Thoracic aorta (tissue), 2 donors: Measurements from ENCODE around the gene GRK3. TPM values are rescaled to one million over a fixed set of nuclear protein-coding genes. Genes with fewer than 3 reads are reported as not detected.
"Not testable (repeated sequence)": the region's sequence is repeated elsewhere in the genome, so short reads cannot be mapped to it uniquely, and the experiment has no call there.

Experiments
- ATAC-seq: fragments of 150-250 bp; one replicate; pipeline ENCODE4 v1.8.0; 2017; ENCODE audit warnings: low read depth; ENCODE audit not compliant: insufficient number of reproducible peaks, low FRiP score
- DNase-seq: peaks from one replicate; pipeline ENCODE4 v3.0.0-alpha.2; 2020; ENCODE audit warnings: low spot score
- H3K27ac ChIP-seq, 2 donors: fragments of 200-600 bp; sonication (generic); 1 replicate in 1 of 2; 2 replicates in 1 of 2; pipeline ENCODE4 v1.5.1; 2016; ENCODE audit warnings: mild to moderate bottlenecking in 2 of 2, moderate library complexity in 2 of 2
- H3K27me3 ChIP-seq: fragments of 200-600 bp; sonication (generic); replicated peaks from 2 replicates; pipeline ENCODE4 v1.6.0; 2016; ENCODE audit warnings: mild to moderate bottlenecking; ENCODE audit not compliant: insufficient read depth
- H3K36me3 ChIP-seq: fragments of 200-600 bp; sonication (generic); one replicate; pipeline ENCODE4 v1.5.1; 2016
- H3K4me1 ChIP-seq, 2 donors: fragments of 200-600 bp; sonication (generic); 1 replicate in 1 of 2; 2 replicates in 1 of 2; pipeline versions ENCODE4 v1.5.1 to v1.6.0; 2016; ENCODE audit warnings: low read depth in 2 of 2, mild to moderate bottlenecking in 1 of 2; ENCODE audit not compliant: control insufficient read depth in 1 of 2
- H3K4me3 ChIP-seq: fragments of 200-600 bp; sonication (generic); 2 replicates; pipeline ENCODE4 v1.5.1; 2016; ENCODE audit warnings: mild to moderate bottlenecking
- H3K9me3 ChIP-seq: fragments of 200-600 bp; sonication (generic); 2 replicates; pipeline ENCODE4 v1.5.1; 2016
- CTCF ChIP-seq: fragments of 200-600 bp; sonication (generic); IDR thresholded peaks from one replicate; pipeline ENCODE4 v1.5.1; 2019; ENCODE audit warnings: antibody characterized with exemption
- total RNA-seq, 2 donors: library from RNA; depleted of rRNA; stranded (reverse); fragments of >200 nt; gene quantifications; one replicate each; pipeline versions ENCODE4 v1.1.0 to v1.2.3, GENCODE V29; 2016

The GRK3 gene
- total RNA-seq, 2 donors from 2014 or later: 4.4 to 4.6 TPM

GRCh38 chr22:25621986-25622385, 57.5 kb downstream of the GRK3 start:
- Histone ChIP-seq H3K4me1 (peaks cover 0 to 1% of the 10 kb centered on the region in 2 donors), H3K27me3 (no peaks in the 10 kb centered on the region), H3K27ac (no peak overlapping the region), H3K9me3 (no peaks in the 10 kb centered on the region), H3K4me3 (no peak overlapping the region), H3K36me3 (no peaks in the 10 kb centered on the region)
- ATAC-seq (no peak), DNase-seq (no peak)
- TF ChIP-seq CTCF: no peak

- no peaks in the 10 kb centered on the region for H3K27me3 ChIP-seq
- H3K4me1 ChIP-seq: peaks cover 0 to 13% of the 10 kb centered on the region in 2 donors
- no peak overlapping the region for H3K27ac ChIP-seq
- DNase-seq (no peak), ATAC-seq (no peak)
- no peak overlapping the region for H3K4me3 ChIP-seq
- no peaks in the 10 kb centered on the region for H3K9me3 ChIP-seq
- TF ChIP-seq CTCF: no peak
- H3K36me3 ChIP-seq: no peaks in the 10 kb centered on the region
These were observed 58.8 kb downstream of the GRK3 start for GRCh38 chr22:25623310-25623734.

GRCh38 chr22:25623851-25624250, 59.4 kb downstream of the GRK3 start:
- Histone ChIP-seq H3K27ac (no peak overlapping the region), H3K9me3 (no peaks in the 10 kb centered on the region), H3K4me1 (peaks cover 0 to 15% of the 10 kb centered on the region in 2 donors), H3K4me3 (no peak overlapping the region), H3K36me3 (no peaks in the 10 kb centered on the region), H3K27me3 (no peaks in the 10 kb centered on the region)
- ATAC-seq: no peak
- no peak for TF ChIP-seq CTCF
- DNase-seq: no peak

GRCh38 chr22:25624476-25624875, 60.0 kb downstream of the GRK3 start:
- no peak overlapping the region for H3K27ac ChIP-seq
- H3K36me3 ChIP-seq: no peaks in the 10 kb centered on the region
- no peak overlapping the region for H3K4me3 ChIP-seq
- no peak for TF ChIP-seq CTCF
- no peaks in the 10 kb centered on the region for H3K9me3 ChIP-seq
- DNase-seq: no peak
- H3K27me3 ChIP-seq: no peaks in the 10 kb centered on the region
- peaks cover 0 to 15% of the 10 kb centered on the region in 2 donors for H3K4me1 ChIP-seq
- no peak for ATAC-seq

GRCh38 chr22:25625747-25626623, 61.5 kb downstream of the GRK3 start:
- not testable (repeated sequence) for H3K27ac ChIP-seq, ATAC-seq, H3K4me3 ChIP-seq, H3K27me3 ChIP-seq, H3K9me3 ChIP-seq, DNase-seq, H3K36me3 ChIP-seq
- peaks cover 11 to 25% of the 10 kb centered on the region in 2 donors for H3K4me1 ChIP-seq
